ENCODE results near the gene SORCS2.

Gene SORCS2

DNA sequence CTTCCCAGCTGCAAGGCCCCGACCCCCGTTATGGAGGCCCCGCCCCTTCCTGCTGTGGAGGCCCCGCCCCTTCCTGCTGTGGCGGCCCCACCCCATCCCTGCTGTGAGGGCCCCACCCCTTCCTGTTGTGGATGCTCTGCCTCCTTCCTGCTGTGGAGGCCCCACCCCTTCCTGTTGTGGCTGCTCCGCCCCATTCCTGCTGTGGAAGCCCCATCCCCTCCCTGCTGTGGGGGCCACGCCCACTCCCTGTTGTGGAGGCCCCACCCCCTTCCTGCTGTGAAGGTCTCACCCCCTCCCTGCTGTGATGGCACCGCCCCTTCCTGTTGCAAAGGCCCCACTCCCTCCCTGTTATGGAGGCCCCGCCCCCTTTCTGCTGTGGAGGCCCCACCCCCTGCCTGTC, 347.3 kb downstream of the SORCS2 start:
- ChIA-PET CTCF (no interaction called here), POLR2A (no interaction called here)
- Histone ChIP-seq H3K36me3 (ENCODE audit: control insufficient read depth in 4 of 4, insufficient read depth in 4 of 4, low read length in 3 of 4) (no peaks in the 10 kb centered on the region), H3K4me3 (ENCODE audit: control insufficient read depth in 1 of 7, extremely low read depth in 1 of 7, insufficient read depth in 4 of 7, low read depth in 2 of 7, low read length in 6 of 7) (no peak overlapping the region), H3K9me3 (ENCODE audit: control extremely low read depth in 1 of 5, control insufficient read depth in 4 of 5, insufficient read depth in 2 of 5, low read depth in 1 of 5, low read length in 4 of 5) (peaks cover 0 to 5% (median 0%) of the 10 kb centered on the region in 5 experiments), H3K4me1 (ENCODE audit: control extremely low read depth in 1 of 4, control insufficient read depth in 4 of 4, insufficient read depth in 4 of 4, low read length in 3 of 4) (no peaks in the 10 kb centered on the region), H3K27ac (ENCODE audit: insufficient read depth in 1 of 2, low read depth in 1 of 2, low read length in 2 of 2, poor library complexity in 1 of 2, severe bottlenecking in 2 of 2) (no peak overlapping the region), H3K27me3 (replicated peaks in 2 of 5; ENCODE audit: control insufficient read depth in 4 of 5, insufficient read depth in 5 of 5, low read length in 4 of 5) (peaks cover 0 to 14% (median 0%) of the 10 kb centered on the region in 5 experiments)
- DNase-seq: peak; percentile 23 to 36 (median 31)
- 74% methylated on average over 3 of the region's 9 CpGs for WGBS (ENCODE audit: insufficient coverage)

GRCh38 chr4:7540206-7540605, 347.9 kb downstream of the SORCS2 start:
- H3K4me1 ChIP-seq (ENCODE audit: control extremely low read depth in 1 of 4, control insufficient read depth in 4 of 4, insufficient read depth in 4 of 4, low read length in 3 of 4): no peaks in the 10 kb centered on the region
- CTCF ChIA-PET: no interaction called here
- H3K9me3 ChIP-seq (ENCODE audit: control extremely low read depth in 1 of 5, control insufficient read depth in 4 of 5, insufficient read depth in 2 of 5, low read depth in 1 of 5, low read length in 4 of 5): peaks cover 0 to 4% (median 0%) of the 10 kb centered on the region in 5 experiments
- H3K4me3 ChIP-seq (ENCODE audit: control insufficient read depth in 1 of 7, extremely low read depth in 1 of 7, insufficient read depth in 4 of 7, low read depth in 2 of 7, low read length in 6 of 7): no peak overlapping the region
- DNase-seq: no peak
- peaks cover 0 to 10% (median 0%) of the 10 kb centered on the region in 5 experiments for H3K27me3 ChIP-seq (replicated peaks in 2 of 5; ENCODE audit: control insufficient read depth in 4 of 5, insufficient read depth in 5 of 5, low read length in 4 of 5)
- no peaks in the 10 kb centered on the region for H3K36me3 ChIP-seq (ENCODE audit: control insufficient read depth in 4 of 4, insufficient read depth in 4 of 4, low read length in 3 of 4)
- 91% methylated on average over 11 of the region's 12 CpGs for WGBS (ENCODE audit: insufficient coverage)
- H3K27ac ChIP-seq (ENCODE audit: insufficient read depth in 1 of 2, low read depth in 1 of 2, low read length in 2 of 2, poor library complexity in 1 of 2, severe bottlenecking in 2 of 2): no peak overlapping the region
- POLR2A ChIA-PET: no interaction called here

DNA sequence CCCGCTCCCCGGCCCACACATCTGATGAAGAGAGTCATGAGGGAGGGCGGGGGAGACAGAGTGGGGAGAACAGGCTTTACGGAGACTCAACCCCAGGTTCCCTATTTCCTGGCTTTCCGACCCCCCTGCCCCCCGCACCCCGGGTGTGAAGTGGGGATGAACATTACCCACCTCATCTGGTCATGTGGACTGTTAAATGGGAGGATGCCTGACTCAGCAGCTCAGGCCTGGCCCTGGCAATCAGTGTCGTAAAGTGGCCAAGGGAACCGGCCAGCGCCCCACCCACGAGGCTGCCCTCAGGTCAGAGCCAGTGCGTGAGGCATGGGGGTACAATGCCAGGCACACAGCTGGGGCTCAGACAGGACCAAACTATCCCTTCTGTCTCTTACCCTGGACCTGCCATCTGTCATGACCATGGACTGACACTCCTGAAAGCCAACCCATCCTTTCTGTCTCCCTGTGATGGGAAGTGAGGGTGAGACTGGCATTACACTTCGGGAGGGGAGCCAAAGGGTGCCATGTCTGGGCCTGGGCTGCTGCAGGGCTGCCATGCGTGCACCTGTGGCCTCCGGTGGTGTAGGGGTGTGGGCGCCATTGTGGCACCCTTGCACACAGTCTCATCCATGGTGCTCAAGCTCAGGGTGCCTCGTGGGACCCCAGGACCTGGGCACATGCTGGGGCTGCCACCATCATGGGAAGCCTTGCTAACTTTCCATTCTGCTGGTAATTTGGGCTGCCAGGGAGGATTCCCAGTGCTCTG, 348.5 kb downstream of the SORCS2 start:
- Histone ChIP-seq H3K27me3 (replicated peaks in 2 of 5; ENCODE audit: control insufficient read depth in 4 of 5, insufficient read depth in 5 of 5, low read length in 4 of 5) (peaks cover 0 to 15% (median 0%) of the 10 kb centered on the region in 5 experiments), H3K36me3 (ENCODE audit: control insufficient read depth in 4 of 4, insufficient read depth in 4 of 4, low read length in 3 of 4) (no peaks in the 10 kb centered on the region), H3K4me3 (ENCODE audit: control insufficient read depth in 1 of 7, extremely low read depth in 1 of 7, insufficient read depth in 4 of 7, low read depth in 2 of 7, low read length in 6 of 7) (no peak overlapping the region), H3K9me3 (ENCODE audit: control extremely low read depth in 1 of 5, control insufficient read depth in 4 of 5, insufficient read depth in 2 of 5, low read depth in 1 of 5, low read length in 4 of 5) (peaks cover 0 to 4% (median 0%) of the 10 kb centered on the region in 5 experiments), H3K4me1 (ENCODE audit: control extremely low read depth in 1 of 4, control insufficient read depth in 4 of 4, insufficient read depth in 4 of 4, low read length in 3 of 4) (no peaks in the 10 kb centered on the region), H3K27ac (ENCODE audit: insufficient read depth in 1 of 2, low read depth in 1 of 2, low read length in 2 of 2, poor library complexity in 1 of 2, severe bottlenecking in 2 of 2) (no peak overlapping the region)
- ChIA-PET CTCF (no interaction called here), POLR2A (no interaction called here)
- 96% methylated on average over 15 of the region's 17 CpGs for WGBS (ENCODE audit: insufficient coverage)
- DNase-seq: no peak

DNA sequence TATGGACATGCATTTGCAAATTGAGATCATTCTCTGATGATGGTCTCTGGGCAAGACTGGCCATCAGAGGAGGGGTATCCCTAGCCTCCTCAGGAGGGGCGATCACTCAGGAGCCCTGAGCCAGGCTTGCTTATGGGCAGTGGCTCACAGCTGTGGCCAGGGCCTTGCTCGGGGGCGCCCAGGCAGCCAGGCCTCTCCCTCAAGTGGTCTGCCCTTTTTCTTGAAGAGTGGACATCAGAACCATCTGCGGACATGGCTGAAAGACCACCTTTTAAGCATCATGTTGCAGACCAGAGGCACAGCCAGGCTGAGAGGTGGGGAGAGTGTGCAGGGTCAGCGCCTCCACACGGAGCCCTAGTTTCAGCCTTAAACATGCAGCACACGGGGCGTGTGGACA, 349.1 kb downstream of the SORCS2 start:
- 95% methylated on average over 8 of the region's 8 CpGs for WGBS (ENCODE audit: insufficient coverage)

GRCh38 chr4:7542781-7543180, 350.4 kb downstream of the SORCS2 start:
- 100% methylated on average over 4 of the region's 4 CpGs for WGBS (ENCODE audit: insufficient coverage)
- H3K27me3 ChIP-seq (replicated peaks in 2 of 5; ENCODE audit: control insufficient read depth in 4 of 5, insufficient read depth in 5 of 5, low read length in 4 of 5): peaks cover 0 to 9% (median 2%) of the 10 kb centered on the region in 5 experiments
- no peaks in the 10 kb centered on the region for H3K36me3 ChIP-seq (ENCODE audit: control insufficient read depth in 4 of 4, insufficient read depth in 4 of 4, low read length in 3 of 4)
- no peaks in the 10 kb centered on the region for H3K4me1 ChIP-seq (ENCODE audit: control extremely low read depth in 1 of 4, control insufficient read depth in 4 of 4, insufficient read depth in 4 of 4, low read length in 3 of 4)
- no peak overlapping the region for H3K27ac ChIP-seq (ENCODE audit: insufficient read depth in 1 of 2, low read depth in 1 of 2, low read length in 2 of 2, poor library complexity in 1 of 2, severe bottlenecking in 2 of 2)
- no peak overlapping the region for H3K4me3 ChIP-seq (ENCODE audit: control insufficient read depth in 1 of 7, extremely low read depth in 1 of 7, insufficient read depth in 4 of 7, low read depth in 2 of 7, low read length in 6 of 7)
- CTCF ChIA-PET: no interaction called here
- peaks cover 0 to 4% (median 0%) of the 10 kb centered on the region in 5 experiments for H3K9me3 ChIP-seq (ENCODE audit: control extremely low read depth in 1 of 5, control insufficient read depth in 4 of 5, insufficient read depth in 2 of 5, low read depth in 1 of 5, low read length in 4 of 5)
- POLR2A ChIA-PET: no interaction called here
- no peak for DNase-seq

More for the DNA sequence above, 349.1 kb downstream of the SORCS2 start:
- no peaks in the 10 kb centered on the region for H3K36me3 ChIP-seq (ENCODE audit: control insufficient read depth in 4 of 4, insufficient read depth in 4 of 4, low read length in 3 of 4)
- POLR2A ChIA-PET: no interaction called here
- no peaks in the 10 kb centered on the region for H3K4me1 ChIP-seq (ENCODE audit: control extremely low read depth in 1 of 4, control insufficient read depth in 4 of 4, insufficient read depth in 4 of 4, low read length in 3 of 4)
- peaks cover 0 to 4% (median 0%) of the 10 kb centered on the region in 5 experiments for H3K9me3 ChIP-seq (ENCODE audit: control extremely low read depth in 1 of 5, control insufficient read depth in 4 of 5, insufficient read depth in 2 of 5, low read depth in 1 of 5, low read length in 4 of 5)
- DNase-seq: no peak
- H3K4me3 ChIP-seq (ENCODE audit: control insufficient read depth in 1 of 7, extremely low read depth in 1 of 7, insufficient read depth in 4 of 7, low read depth in 2 of 7, low read length in 6 of 7): no peak overlapping the region
- no peak overlapping the region for H3K27ac ChIP-seq (ENCODE audit: insufficient read depth in 1 of 2, low read depth in 1 of 2, low read length in 2 of 2, poor library complexity in 1 of 2, severe bottlenecking in 2 of 2)
- CTCF ChIA-PET: no interaction called here
- peaks cover 0 to 15% (median 0%) of the 10 kb centered on the region in 5 experiments for H3K27me3 ChIP-seq (replicated peaks in 2 of 5; ENCODE audit: control insufficient read depth in 4 of 5, insufficient read depth in 5 of 5, low read length in 4 of 5)

- Histone ChIP-seq H3K9me3 (ENCODE audit: control extremely low read depth in 1 of 5, control insufficient read depth in 4 of 5, insufficient read depth in 2 of 5, low read depth in 1 of 5, low read length in 4 of 5) (peaks cover 0 to 2% (median 0%) of the 10 kb centered on the region in 5 experiments), H3K27ac (ENCODE audit: insufficient read depth in 1 of 2, low read depth in 1 of 2, low read length in 2 of 2, poor library complexity in 1 of 2, severe bottlenecking in 2 of 2) (no peak overlapping the region), H3K27me3 (replicated peaks in 2 of 5; ENCODE audit: control insufficient read depth in 4 of 5, insufficient read depth in 5 of 5, low read length in 4 of 5) (peaks cover 0 to 25% (median 2%) of the 10 kb centered on the region in 5 experiments), H3K36me3 (ENCODE audit: control insufficient read depth in 4 of 4, insufficient read depth in 4 of 4, low read length in 3 of 4) (no peaks in the 10 kb centered on the region), H3K4me3 (ENCODE audit: control insufficient read depth in 1 of 7, extremely low read depth in 1 of 7, insufficient read depth in 4 of 7, low read depth in 2 of 7, low read length in 6 of 7) (no peak overlapping the region), H3K4me1 (ENCODE audit: control extremely low read depth in 1 of 4, control insufficient read depth in 4 of 4, insufficient read depth in 4 of 4, low read length in 3 of 4) (no peaks in the 10 kb centered on the region)
- ChIA-PET POLR2A (no interaction called here), CTCF (no interaction called here)
- 88% methylated on average over 16 of the region's 18 CpGs for WGBS (ENCODE audit: insufficient coverage)
- DNase-seq: no peak
These were observed 353.9 kb downstream of the SORCS2 start for GRCh38 chr4:7546152-7546808.

GRCh38 chr4:7546809-7547367, 354.6 kb downstream of the SORCS2 start:
- Histone ChIP-seq H3K36me3 (ENCODE audit: control insufficient read depth in 4 of 4, insufficient read depth in 4 of 4, low read length in 3 of 4) (no peaks in the 10 kb centered on the region), H3K27ac (ENCODE audit: insufficient read depth in 1 of 2, low read depth in 1 of 2, low read length in 2 of 2, poor library complexity in 1 of 2, severe bottlenecking in 2 of 2) (no peak overlapping the region), H3K4me1 (ENCODE audit: control extremely low read depth in 1 of 4, control insufficient read depth in 4 of 4, insufficient read depth in 4 of 4, low read length in 3 of 4) (no peaks in the 10 kb centered on the region), H3K27me3 (replicated peaks in 2 of 5; ENCODE audit: control insufficient read depth in 4 of 5, insufficient read depth in 5 of 5, low read length in 4 of 5) (peaks cover 0 to 27% (median 2%) of the 10 kb centered on the region in 5 experiments), H3K9me3 (ENCODE audit: control extremely low read depth in 1 of 5, control insufficient read depth in 4 of 5, insufficient read depth in 2 of 5, low read depth in 1 of 5, low read length in 4 of 5) (peaks cover 0 to 2% (median under 1%) of the 10 kb centered on the region in 5 experiments), H3K4me3 (ENCODE audit: control insufficient read depth in 1 of 7, extremely low read depth in 1 of 7, insufficient read depth in 4 of 7, low read depth in 2 of 7, low read length in 6 of 7) (no peak overlapping the region)
- ChIA-PET POLR2A (no interaction called here), CTCF (interaction anchor here (0.5 kb wide), 1 partner anchor 1663 kb away, joined by 3 read pairs; no protein-coding TSS in a partner anchor)
- DNase-seq: no peak
- 95% methylated on average over 4 of the region's 4 CpGs for WGBS (ENCODE audit: insufficient coverage)

Data from common myeloid progenitor, CD34-positive (primary cell).